Mesendoderm (in vitro differentiated cells): ENCODE data around the gene TXNDC5.

Source experiments
- DNase-seq: peaks from one replicate; pipeline ENCODE4 v3.0.0; 2013
- H2AK5ac ChIP-seq: 2 replicates; pipeline ENCODE4 v1.6.1; 2013; ENCODE audit warnings: low read length, inconsistent platforms
- H2BK120ac ChIP-seq: 2 replicates; pipeline ENCODE4 v1.6.1; 2013; ENCODE audit warnings: low read depth, mild to moderate bottlenecking, low read length, moderate library complexity, mixed read lengths
- H2BK15ac ChIP-seq: replicated peaks from 2 replicates; pipeline ENCODE4 v1.6.1; 2013; ENCODE audit warnings: low read depth, mild to moderate bottlenecking, moderate library complexity
- H2BK5ac ChIP-seq: 2 replicates; pipeline ENCODE4 v1.6.1; 2013; ENCODE audit warnings: low read length, inconsistent platforms
- H3K18ac ChIP-seq: 2 replicates; pipeline ENCODE4 v1.6.1; 2013; ENCODE audit warnings: mild to moderate bottlenecking, low read length, mixed read lengths
- H3K23ac ChIP-seq: one replicate; pipeline ENCODE4 v1.6.1; 2013; ENCODE audit warnings: low read length
- H3K27ac ChIP-seq: 2 replicates; pipeline ENCODE4 v1.5.1; 2013; ENCODE audit warnings: low read depth, mild to moderate bottlenecking, inconsistent platforms, low read length, moderate library complexity
- H3K27me3 ChIP-seq: 2 replicates; pipeline ENCODE4 v1.6.1; 2013; ENCODE audit warnings: low read length, control low read depth, mild to moderate bottlenecking, inconsistent platforms; ENCODE audit not compliant: insufficient read depth, poor library complexity
- H3K36me3 ChIP-seq: 2 replicates; pipeline ENCODE4 v1.6.1; 2013; ENCODE audit warnings: low read length, inconsistent platforms; ENCODE audit not compliant: control insufficient read depth, insufficient read depth
- H3K4ac ChIP-seq: one replicate; pipeline ENCODE4 v1.6.1; 2013; ENCODE audit warnings: low read depth, mild to moderate bottlenecking, low read length, moderate library complexity
- H3K4me1 ChIP-seq: 2 replicates; pipeline ENCODE4 v1.6.1; 2013; ENCODE audit warnings: low read depth, low read length, inconsistent platforms; ENCODE audit not compliant: control insufficient read depth
- H3K4me2 ChIP-seq: 2 replicates; pipeline ENCODE4 v1.6.1; 2013; ENCODE audit warnings: low read length
- H3K4me3 ChIP-seq: 2 replicates; pipeline ENCODE4 v1.5.1; 2013; ENCODE audit warnings: mild to moderate bottlenecking, low read length
- H3K56ac ChIP-seq: one replicate; pipeline ENCODE4 v1.6.1; 2013; ENCODE audit warnings: low read length
- H3K79me1 ChIP-seq: 2 replicates; pipeline ENCODE4 v1.6.1; 2013; ENCODE audit warnings: low read length, inconsistent platforms
- H3K79me2 ChIP-seq: 2 replicates; pipeline ENCODE4 v1.6.1; 2013; ENCODE audit warnings: mild to moderate bottlenecking, low read length; ENCODE audit not compliant: control insufficient read depth, insufficient read depth
- H3K9ac ChIP-seq: 2 replicates; pipeline ENCODE4 v1.6.1; 2013; ENCODE audit warnings: low read length, inconsistent platforms
- H4K5ac ChIP-seq: one replicate; pipeline ENCODE4 v1.6.1; 2013; ENCODE audit warnings: low read length
- H4K8ac ChIP-seq: one replicate; pipeline ENCODE4 v1.6.1; 2013; ENCODE audit warnings: low read depth, mild to moderate bottlenecking, control low read depth, low read length, moderate library complexity
- WGBS: extraction: QIAGEN DNeasy Blood & Tissue Kit; methylation state at CpG from one replicate; pipeline ENCODE4 v1.1.7; 2013; ENCODE audit warnings: low lambda C conversion rate, missing lambda C conversion rate; ENCODE audit not compliant: insufficient coverage; ENCODE audit errors: extremely low coverage; 5-methylcytosine and 5-hydroxymethylcytosine counted together

TXNDC5 gene

GRCh38 chr6:7878401-7878964, 32.1 kb downstream of the TXNDC5 start:
- Histone ChIP-seq H3K18ac (no peak overlapping the region), H2BK15ac (no peak overlapping the region), H2BK5ac (no peak overlapping the region), H3K23ac (no peak overlapping the region), H2AK5ac (no peak overlapping the region), H4K8ac (no peak overlapping the region), H4K5ac (no peak overlapping the region), H3K56ac (no peak overlapping the region), H3K4me2 (no peak overlapping the region), H3K4me1 (no peaks in the 10 kb centered on the region), H3K36me3 (peaks cover 12% of the 10 kb centered on the region), H3K27ac (no peak overlapping the region), H3K4ac (no peak overlapping the region), H3K9ac (no peak overlapping the region), H3K79me2 (no peaks in the 10 kb centered on the region), H3K79me1 (no peaks in the 10 kb centered on the region), H2BK120ac (no peak overlapping the region), H3K4me3 (no peak overlapping the region), H3K27me3 (no peaks in the 10 kb centered on the region)
- no CpG with 5 or more reads among the region's 10 CpGs for WGBS
- DNase-seq: no peak

DNA sequence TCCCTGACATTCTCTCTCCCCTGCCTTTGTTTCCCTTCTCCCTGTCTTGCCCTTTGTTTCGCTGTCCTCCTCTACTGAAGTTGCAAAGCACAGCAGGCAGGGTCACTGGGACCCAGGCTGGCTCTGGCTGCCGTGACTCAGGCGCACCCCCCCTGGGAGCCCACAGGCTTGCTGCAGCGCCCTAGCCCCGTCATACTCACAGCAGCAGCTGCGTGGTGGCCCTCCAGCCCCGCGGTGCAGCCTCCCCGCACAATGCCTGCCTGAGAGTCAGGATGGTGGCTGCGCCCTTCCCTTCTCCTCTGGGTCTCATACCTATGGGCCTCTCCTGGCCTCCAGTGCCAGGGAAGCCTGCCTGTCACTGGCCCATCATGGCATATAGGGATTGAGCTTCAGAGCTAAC, 41.7 kb downstream of the TXNDC5 start:
- H3K27me3 ChIP-seq: no peaks in the 10 kb centered on the region
- H3K4me3 ChIP-seq: no peak overlapping the region
- H3K36me3 ChIP-seq: no peaks in the 10 kb centered on the region
- no CpG with 5 or more reads among the region's 10 CpGs for WGBS
- no peak overlapping the region for H3K18ac ChIP-seq
- no peaks in the 10 kb centered on the region for H3K79me2 ChIP-seq
- no peak for DNase-seq
- H2AK5ac ChIP-seq: no peak overlapping the region
- H4K5ac ChIP-seq: no peak overlapping the region
- H3K9ac ChIP-seq: no peak overlapping the region
- no peak overlapping the region for H3K56ac ChIP-seq
- no peak overlapping the region for H3K27ac ChIP-seq
- no peak overlapping the region for H3K23ac ChIP-seq
- H2BK120ac ChIP-seq: no peak overlapping the region
- H3K4me2 ChIP-seq: no peak overlapping the region
- no peak overlapping the region for H2BK15ac ChIP-seq
- H4K8ac ChIP-seq: no peak overlapping the region
- no peaks in the 10 kb centered on the region for H3K4me1 ChIP-seq
- H3K79me1 ChIP-seq: no peaks in the 10 kb centered on the region
- H2BK5ac ChIP-seq: no peak overlapping the region
- no peak overlapping the region for H3K4ac ChIP-seq

DNA sequence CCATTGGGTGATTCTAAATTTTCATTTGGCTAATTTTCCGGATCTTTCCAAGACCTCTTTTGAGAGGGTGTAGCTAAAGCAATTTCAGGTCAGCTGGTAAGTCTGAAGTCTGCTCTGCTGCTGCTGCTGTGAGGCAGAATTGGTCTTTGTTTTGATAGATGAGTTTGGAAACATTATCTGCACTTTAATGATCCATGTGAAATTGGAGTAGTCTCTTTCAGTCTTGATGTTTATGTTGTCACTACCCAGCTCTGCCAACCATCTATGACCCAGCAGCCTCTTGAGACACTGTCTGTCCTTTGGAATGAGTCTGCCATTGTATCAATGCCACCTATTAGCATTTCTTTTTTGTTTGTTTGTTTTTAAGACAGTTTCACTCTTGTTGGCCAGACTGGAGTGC, 44.1 kb downstream of the TXNDC5 start:
- H3K4ac ChIP-seq: no peak overlapping the region
- no peak overlapping the region for H3K56ac ChIP-seq
- H3K23ac ChIP-seq: no peak overlapping the region
- no peak overlapping the region for H4K8ac ChIP-seq
- no peak overlapping the region for H3K4me2 ChIP-seq
- no peak overlapping the region for H2BK5ac ChIP-seq
- DNase-seq: no peak
- no peaks in the 10 kb centered on the region for H3K27me3 ChIP-seq
- no peak overlapping the region for H2BK15ac ChIP-seq
- no peak overlapping the region for H3K9ac ChIP-seq
- no peak overlapping the region for H3K18ac ChIP-seq
- no peak overlapping the region for H3K27ac ChIP-seq
- H3K79me1 ChIP-seq: no peaks in the 10 kb centered on the region
- H3K79me2 ChIP-seq: no peaks in the 10 kb centered on the region
- H4K5ac ChIP-seq: no peak overlapping the region
- no peaks in the 10 kb centered on the region for H3K4me1 ChIP-seq
- no peak overlapping the region for H3K4me3 ChIP-seq
- WGBS: no CpG with 5 or more reads among the region's 1 CpG
- H3K36me3 ChIP-seq: no peaks in the 10 kb centered on the region
- no peak overlapping the region for H2AK5ac ChIP-seq
- H2BK120ac ChIP-seq: no peak overlapping the region

DNA sequence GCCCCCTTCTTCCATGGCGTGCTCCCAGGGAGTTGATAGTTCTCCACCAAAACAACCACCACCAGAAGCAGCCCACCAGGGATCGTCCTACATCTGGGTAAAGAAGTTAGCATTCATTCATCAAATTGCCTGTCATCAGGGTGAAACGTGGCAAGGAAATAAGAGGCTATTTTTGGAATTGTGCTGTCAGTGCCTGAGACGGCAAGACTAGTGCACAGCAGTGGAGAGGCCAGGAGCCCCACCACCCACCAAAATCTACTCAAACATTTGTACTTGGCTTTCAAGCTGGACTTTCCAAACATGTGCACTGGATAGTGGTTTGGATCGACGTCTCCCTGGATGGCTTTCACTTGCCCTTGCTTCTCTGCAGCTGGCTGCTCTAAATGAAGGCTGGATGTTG, 44.8 kb downstream of the TXNDC5 start:
- H3K18ac ChIP-seq: no peak overlapping the region
- no peak overlapping the region for H3K9ac ChIP-seq
- H3K27me3 ChIP-seq: no peaks in the 10 kb centered on the region
- H3K23ac ChIP-seq: no peak overlapping the region
- H3K4ac ChIP-seq: no peak overlapping the region
- no peak overlapping the region for H3K27ac ChIP-seq
- no peak overlapping the region for H2BK120ac ChIP-seq
- no peak overlapping the region for H2BK15ac ChIP-seq
- H3K56ac ChIP-seq: no peak overlapping the region
- no peaks in the 10 kb centered on the region for H3K79me1 ChIP-seq
- no peak overlapping the region for H4K5ac ChIP-seq
- H4K8ac ChIP-seq: no peak overlapping the region
- H2AK5ac ChIP-seq: no peak overlapping the region
- no peak for DNase-seq
- H3K79me2 ChIP-seq: no peaks in the 10 kb centered on the region
- no peak overlapping the region for H3K4me2 ChIP-seq
- H2BK5ac ChIP-seq: no peak overlapping the region
- WGBS: no CpG with 5 or more reads among the region's 6 CpGs
- no peak overlapping the region for H3K4me3 ChIP-seq
- no peaks in the 10 kb centered on the region for H3K4me1 ChIP-seq
- no peaks in the 10 kb centered on the region for H3K36me3 ChIP-seq

DNA sequence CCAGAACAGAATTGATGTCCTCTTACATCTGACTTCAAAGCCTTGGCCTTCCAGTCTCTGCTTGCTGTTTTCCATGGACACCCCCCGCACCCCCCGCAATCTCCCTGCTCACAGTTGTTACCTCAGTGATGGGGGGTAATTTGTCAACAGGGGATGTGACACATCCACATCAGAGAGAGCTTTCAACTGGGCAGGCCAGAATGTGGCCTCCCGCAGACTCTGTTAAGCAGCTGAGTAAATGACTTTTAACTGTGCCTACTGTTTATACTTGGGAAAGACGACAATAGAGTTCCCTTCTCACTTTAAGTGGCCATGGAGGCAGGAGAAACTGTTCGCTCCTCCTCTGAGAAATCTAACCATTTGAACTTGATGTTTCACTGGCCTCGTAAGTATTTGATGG, 51.0 kb downstream of the TXNDC5 start:
- no CpG with 5 or more reads among the region's 6 CpGs for WGBS
- no peak for DNase-seq

GRCh38 chr6:7851780-7852179, 58.8 kb downstream of the TXNDC5 start:
- H3K4me3 ChIP-seq: no peak overlapping the region
- no peak overlapping the region for H3K27ac ChIP-seq
- H2BK5ac ChIP-seq: no peak overlapping the region
- no peak overlapping the region for H4K8ac ChIP-seq
- no peak for DNase-seq
- no peaks in the 10 kb centered on the region for H3K27me3 ChIP-seq
- no peaks in the 10 kb centered on the region for H3K79me1 ChIP-seq
- no peak overlapping the region for H3K23ac ChIP-seq
- H3K4ac ChIP-seq: no peak overlapping the region
- no peak overlapping the region for H3K9ac ChIP-seq
- H3K79me2 ChIP-seq: no peaks in the 10 kb centered on the region
- no peak overlapping the region for H2BK15ac ChIP-seq
- H3K4me2 ChIP-seq: no peak overlapping the region
- H3K36me3 ChIP-seq: no peaks in the 10 kb centered on the region
- H3K4me1 ChIP-seq: no peaks in the 10 kb centered on the region
- no peak overlapping the region for H3K56ac ChIP-seq
- H4K5ac ChIP-seq: no peak overlapping the region
- H3K18ac ChIP-seq: no peak overlapping the region
- H2BK120ac ChIP-seq: no peak overlapping the region
- no peak overlapping the region for H2AK5ac ChIP-seq

More for the DNA sequence above, 51.0 kb downstream of the TXNDC5 start:
- H2AK5ac ChIP-seq: no peak overlapping the region
- H4K5ac ChIP-seq: no peak overlapping the region
- no peaks in the 10 kb centered on the region for H3K36me3 ChIP-seq
- no peak overlapping the region for H3K18ac ChIP-seq
- H3K4me3 ChIP-seq: no peak overlapping the region
- no peak overlapping the region for H3K9ac ChIP-seq
- H3K27ac ChIP-seq: no peak overlapping the region
- H3K79me2 ChIP-seq: no peaks in the 10 kb centered on the region
- no peak overlapping the region for H3K56ac ChIP-seq
- H3K4me2 ChIP-seq: no peak overlapping the region
- no peaks in the 10 kb centered on the region for H3K4me1 ChIP-seq
- no peak overlapping the region for H4K8ac ChIP-seq
- no peak overlapping the region for H3K4ac ChIP-seq
- H3K23ac ChIP-seq: no peak overlapping the region
- no peaks in the 10 kb centered on the region for H3K27me3 ChIP-seq
- no peak overlapping the region for H2BK15ac ChIP-seq
- H2BK5ac ChIP-seq: no peak overlapping the region
- no peak overlapping the region for H2BK120ac ChIP-seq
- H3K79me1 ChIP-seq: no peaks in the 10 kb centered on the region
